ENCODE measurements around the gene SHC4.
A peak's percentile ranks its signal among the peaks of the same experiment; 100 is the strongest.

Gene SHC4, protein sequence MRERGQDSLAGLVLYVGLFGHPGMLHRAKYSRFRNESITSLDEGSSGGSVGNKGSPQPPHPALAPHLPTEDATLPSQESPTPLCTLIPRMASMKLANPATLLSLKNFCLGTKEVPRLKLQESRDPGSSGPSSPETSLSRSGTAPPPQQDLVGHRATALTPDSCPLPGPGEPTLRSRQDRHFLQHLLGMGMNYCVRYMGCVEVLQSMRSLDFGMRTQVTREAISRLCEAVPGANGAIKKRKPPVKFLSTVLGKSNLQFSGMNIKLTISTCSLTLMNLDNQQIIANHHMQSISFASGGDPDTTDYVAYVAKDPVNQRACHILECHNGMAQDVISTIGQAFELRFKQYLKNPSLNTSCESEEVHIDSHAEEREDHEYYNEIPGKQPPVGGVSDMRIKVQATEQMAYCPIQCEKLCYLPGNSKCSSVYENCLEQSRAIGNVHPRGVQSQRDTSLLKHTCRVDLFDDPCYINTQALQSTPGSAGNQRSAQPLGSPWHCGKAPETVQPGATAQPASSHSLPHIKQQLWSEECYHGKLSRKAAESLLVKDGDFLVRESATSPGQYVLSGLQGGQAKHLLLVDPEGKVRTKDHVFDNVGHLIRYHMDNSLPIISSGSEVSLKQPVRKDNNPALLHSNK

DNA sequence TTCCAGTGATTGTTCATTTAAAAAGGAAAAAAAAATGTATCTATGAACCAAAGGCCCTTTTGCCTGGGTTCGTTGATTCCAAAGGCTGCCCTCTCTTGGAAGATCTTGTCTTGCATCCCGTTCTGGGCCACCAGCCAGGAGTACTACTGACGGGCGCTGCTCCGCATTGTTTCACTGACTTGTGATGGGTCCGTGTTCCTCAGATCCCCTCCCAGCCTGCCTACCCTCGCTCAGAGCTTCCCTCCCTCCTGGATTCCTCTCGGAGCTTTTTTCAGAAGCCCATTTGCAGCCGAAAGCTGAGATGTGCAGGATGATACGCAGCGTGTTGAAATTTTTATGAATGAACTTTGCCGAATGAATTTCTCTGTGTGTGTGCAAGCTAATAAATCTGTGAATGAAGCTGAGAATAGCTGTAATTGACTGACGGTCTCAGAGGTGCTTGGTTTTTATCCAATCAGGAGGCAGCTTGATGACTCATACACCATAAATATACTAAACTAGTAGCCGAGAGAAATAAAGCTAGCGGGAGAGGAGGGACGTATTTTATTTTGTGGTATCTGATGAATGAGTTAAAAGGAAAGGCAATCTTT, at the start of gene SHC4:
Gene SHC4, minus strand, starts transcription at position 396 of the 590 bp plus-strand sequence. CDS start 904 bp downstream, outside the sequence.
- no peak for DNase-seq (ENCODE audit: low read depth in 2 of 3, low spot score in 2 of 3)

DNA sequence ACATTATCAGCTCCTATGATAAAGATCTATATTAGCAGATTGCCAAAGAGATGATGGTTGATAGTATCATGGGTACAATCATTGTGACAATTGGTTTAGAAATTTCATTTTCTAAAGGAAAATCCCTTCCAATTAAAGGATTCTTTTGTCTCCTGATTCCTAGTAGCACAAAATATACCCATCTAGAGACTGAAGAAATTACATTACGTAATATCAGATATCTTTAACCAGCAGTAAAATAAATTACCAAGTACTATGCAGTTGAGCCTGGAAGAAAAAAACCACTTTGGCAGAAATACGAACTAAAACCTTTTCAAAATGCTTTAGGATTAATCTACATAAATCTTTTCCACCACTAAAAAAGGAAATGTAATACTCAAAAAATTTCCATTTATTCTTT, 35.6 kb upstream of the SHC4 start:
- DNase-seq (ENCODE audit: low read depth in 2 of 3, low spot score in 2 of 3): no peak

- DNase-seq (ENCODE audit: low read depth in 2 of 3, low spot score in 2 of 3): no peak
Measured at GRCh38 chr15:48996276-48996675, 32.6 kb upstream of the SHC4 start.

DNA sequence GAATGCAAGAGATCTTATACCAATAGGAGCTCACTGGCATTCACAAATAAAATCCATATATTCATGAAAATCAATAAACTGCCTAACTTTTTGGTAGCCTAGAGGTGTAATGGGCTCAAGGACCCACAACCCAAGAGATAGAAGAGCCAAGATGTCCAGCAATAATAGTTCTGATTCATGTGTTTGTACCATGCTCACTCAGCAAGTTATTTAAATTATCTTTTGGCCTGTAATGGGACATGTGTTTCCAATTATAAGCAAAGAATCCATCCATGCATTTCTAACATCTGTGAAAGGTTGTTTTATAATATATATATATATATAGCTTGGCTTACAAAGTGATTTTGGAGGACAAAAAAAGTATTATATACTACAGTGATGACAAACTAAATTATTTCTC, 29.7 kb upstream of the SHC4 start:
- no peak for DNase-seq (ENCODE audit: low read depth in 2 of 3, low spot score in 2 of 3)

DNA sequence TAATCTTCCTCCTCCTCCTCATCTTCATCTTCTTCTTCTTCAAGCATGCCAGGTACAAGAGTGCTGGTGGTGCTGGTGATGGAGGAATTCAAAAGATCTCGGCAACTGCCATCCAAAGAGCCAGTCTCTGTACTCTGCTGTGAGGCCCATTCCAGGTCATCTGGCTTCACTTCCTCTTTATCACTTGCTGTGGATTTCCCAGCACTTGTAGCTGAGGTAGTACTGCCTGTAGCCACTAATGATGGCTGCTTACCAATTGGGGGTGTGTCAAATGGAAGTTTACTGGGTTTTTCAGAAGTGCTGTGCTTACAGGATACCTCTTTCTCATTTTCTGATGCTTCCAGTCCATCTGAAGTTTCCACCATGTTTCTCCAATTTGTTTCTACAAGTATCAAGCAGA, 28.8 kb upstream of the SHC4 start:
- DNase-seq (ENCODE audit: low read depth in 2 of 3, low spot score in 2 of 3): no peak

DNA sequence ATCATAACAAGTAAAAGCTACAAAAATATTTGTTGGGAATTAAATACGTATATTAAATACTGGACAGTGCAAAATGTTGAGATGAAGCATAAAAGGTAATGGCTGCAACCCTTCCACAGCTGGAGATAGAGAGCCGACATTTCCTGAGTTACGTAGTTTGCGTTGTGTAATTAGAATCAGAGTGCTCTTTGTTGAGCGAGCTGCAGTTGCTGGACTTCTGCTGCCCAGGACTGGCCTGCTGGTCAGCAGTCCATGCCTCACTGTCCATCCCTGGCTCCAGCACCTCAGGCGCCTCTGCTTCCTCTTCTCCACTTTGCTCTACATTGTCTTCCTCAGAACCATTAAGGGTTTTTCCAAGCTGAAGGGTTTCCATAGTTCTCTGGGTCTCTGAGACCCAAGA, 28.4 kb upstream of the SHC4 start:
- DNase-seq (ENCODE audit: low read depth in 2 of 3, low spot score in 2 of 3): no peak

- no peak for DNase-seq (ENCODE audit: low read depth in 2 of 3, low spot score in 2 of 3)
Measured at GRCh38 chr15:48989170-48989569, 25.5 kb upstream of the SHC4 start.

DNA sequence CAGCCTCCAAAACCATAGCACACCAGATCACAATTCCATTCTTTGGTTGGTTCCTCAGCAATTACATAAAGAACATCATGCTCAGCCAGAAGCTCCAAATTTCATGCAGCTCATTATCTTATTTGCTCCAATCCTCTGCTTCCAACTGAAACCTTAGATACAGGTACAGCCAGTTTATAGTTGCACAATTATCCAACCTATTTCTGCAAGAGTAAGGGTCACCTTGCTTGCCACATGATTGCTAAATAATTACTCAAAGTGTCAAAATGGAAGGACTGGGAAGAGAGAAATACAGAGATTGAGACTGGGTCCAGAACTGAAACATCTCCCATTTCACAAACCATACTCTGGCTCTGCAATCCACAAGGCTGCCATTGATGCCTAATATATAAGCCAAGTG, 23.4 kb upstream of the SHC4 start:
- no peak for DNase-seq (ENCODE audit: low read depth in 2 of 3, low spot score in 2 of 3)

GRCh38 chr15:48986240-48986639, 22.5 kb upstream of the SHC4 start:
- no peak for DNase-seq (ENCODE audit: low read depth in 2 of 3, low spot score in 2 of 3)

GRCh38 chr15:48985516-48985915, 21.8 kb upstream of the SHC4 start:
- DNase-seq (ENCODE audit: low read depth in 2 of 3, low spot score in 2 of 3): no peak

DNA sequence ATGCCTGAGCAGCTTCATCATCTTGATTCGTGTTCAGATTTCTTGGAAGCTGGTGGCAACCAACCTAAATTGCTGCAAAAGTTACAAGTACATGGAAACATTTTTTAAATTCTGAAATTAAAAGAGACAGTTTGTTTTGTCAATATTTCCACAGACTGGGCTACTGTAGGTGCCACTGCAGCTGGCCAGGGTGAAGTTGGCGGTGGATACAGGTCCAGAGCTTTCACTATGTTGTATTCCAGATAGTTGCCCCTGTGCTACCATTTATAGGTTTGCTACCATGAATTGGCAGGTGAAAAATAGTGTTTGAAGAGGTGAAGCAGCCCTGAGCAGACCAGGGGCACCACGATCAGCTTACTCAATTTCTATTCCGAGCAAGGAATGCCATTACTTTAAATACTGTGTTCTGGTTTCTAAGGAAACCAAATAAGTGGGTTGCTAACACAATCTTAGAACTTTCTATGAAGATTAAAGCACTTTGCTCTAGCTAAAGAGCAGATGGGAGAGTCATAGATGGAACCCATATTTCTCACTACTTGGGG, 21.2 kb upstream of the SHC4 start:
- DNase-seq (ENCODE audit: low read depth in 2 of 3, low spot score in 2 of 3): no peak

DNA sequence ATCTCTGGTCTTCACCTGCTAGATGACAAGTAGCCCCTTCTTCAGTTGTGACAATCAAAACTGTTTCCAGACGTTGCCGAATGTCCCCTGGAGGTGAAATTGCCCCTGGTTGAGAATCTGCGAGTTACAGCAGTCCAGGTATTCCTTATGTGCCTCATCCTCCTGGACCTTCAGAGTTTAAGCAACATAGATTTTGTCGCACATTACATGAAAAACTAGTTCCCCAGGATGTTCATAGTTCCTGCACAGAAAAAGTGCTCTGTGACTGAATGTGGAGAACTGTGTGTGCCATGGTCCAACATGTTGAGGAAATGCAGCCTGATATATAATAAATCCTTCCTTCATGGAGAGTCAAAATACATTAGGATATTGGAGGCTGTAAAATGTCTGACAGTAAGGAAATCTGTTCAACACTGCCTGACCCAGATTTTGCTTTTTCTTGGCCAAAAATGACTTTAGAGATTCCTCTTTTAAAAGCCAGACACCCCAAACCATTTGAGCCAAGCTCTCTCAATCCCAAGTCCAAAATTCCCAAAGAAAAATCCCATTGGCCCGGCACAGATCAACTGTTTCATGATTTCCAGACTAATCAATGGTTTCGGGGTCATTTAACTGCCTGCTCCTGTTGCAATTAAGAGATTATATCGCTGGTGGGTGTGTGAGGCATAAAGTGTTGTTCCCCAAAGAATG, 20.4 kb upstream of the SHC4 start:
- no peak for DNase-seq (ENCODE audit: low read depth in 2 of 3, low spot score in 2 of 3)

GRCh38 chr15:48983300-48983699, 19.6 kb upstream of the SHC4 start:
- no peak for DNase-seq (ENCODE audit: low read depth in 2 of 3, low spot score in 2 of 3)

- DNase-seq (ENCODE audit: low read depth in 2 of 3, low spot score in 2 of 3): no peak
Measured at GRCh38 chr15:48981941-48982340, 18.2 kb upstream of the SHC4 start.

DNA sequence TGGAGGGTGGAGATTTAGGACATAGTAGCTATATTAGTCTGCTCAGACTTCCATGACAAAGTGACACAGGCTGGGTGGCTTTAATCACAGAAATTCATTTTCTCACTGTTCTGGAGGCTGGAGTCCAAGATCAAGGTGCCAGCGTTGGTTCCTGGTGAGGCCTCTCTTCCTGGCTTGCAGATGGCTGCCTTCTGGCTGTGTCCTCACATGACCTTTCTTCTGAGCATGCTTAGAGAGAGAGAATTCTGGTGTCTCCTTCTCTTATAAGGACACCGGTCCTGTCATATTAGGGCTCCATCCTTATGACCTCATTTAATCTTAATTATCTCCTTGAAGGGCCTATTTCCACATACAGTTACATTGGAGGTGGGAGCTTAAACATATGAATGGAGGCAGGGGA, 14.9 kb upstream of the SHC4 start:
- no peak for DNase-seq (ENCODE audit: low read depth in 2 of 3, low spot score in 2 of 3)

DNA sequence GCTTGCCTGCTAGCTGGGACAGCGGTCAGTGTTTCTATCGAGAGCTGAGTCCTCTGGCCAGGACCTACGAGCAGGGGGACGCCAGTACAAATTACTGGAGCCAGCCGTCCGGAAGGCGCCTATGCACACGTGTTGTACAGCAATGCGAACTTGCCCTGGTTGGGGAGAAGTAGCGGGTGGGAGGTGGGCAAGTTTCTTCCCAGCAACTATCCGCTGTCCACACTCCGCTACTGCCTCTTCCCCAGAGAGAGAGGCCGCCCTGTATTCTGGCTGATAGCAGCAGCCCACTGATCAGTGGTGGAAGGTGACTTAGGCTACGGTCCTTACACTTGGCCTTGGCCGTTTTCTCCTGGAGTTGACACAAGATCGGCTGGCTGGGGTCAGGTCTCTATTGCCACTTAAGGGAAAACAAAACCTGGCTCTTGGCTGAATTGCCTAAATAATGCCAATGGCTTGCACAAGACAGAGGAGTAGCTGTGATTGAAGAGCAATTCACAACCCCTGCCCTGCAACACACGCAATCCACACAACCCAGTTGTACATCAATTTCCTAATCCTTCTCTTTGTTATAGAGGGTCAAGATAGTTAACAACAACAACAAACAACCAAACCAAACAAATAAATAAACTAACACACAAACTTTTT, 12.8 kb upstream of the SHC4 start:
- no peak for DNase-seq (ENCODE audit: low read depth in 2 of 3, low spot score in 2 of 3)

DNA sequence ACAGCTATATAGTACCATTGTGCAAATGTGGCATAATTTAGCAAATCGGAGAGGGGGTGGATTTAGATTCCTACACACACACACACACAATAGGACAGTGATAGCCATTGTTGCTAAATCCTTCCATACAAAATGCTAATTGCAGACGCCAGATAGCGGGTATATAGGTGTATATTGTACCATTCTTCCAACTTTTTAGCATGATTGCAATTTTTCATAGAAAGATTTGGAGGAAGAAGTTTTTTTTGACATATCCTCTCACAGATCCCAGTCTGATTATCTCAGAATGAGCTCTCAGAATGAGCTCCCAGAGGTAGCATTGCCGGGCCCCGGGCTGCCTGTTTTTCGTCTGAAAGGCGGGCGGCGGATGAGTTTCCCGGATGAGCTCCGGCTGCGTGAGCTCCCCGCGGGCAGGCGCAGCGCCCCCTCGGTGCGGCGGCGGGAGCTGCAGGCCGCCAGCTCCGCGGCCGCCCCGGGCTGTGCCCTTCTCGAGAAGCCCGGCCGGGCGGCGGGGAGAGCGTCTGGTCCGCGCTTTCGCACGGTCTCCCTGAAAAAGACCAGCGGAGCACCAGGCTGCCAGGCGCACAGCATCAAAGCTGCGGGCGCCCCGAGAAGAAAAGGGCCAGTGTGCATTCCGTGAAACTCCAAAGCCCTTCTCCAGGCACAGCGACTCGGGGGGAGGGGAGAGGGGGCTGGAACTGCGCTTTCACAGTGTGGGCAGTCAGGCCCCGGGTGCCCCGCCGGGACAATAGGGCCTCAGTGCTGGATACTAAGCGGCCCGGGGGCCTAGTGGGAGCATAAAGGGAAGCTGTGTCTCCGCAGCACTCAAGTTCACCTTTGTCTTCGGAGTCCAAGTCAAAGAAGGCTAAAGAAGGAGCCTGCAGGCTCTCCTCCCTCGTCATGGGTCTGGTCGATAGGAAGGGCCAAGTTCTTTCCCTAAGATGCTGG, 12.0 kb upstream of the SHC4 start:
- peak; percentile 51 to 63 (median 60) for DNase-seq (ENCODE audit: low read depth in 2 of 3, low spot score in 2 of 3)

- DNase-seq (ENCODE audit: low read depth in 2 of 3, low spot score in 2 of 3): no peak
Measured at GRCh38 chr15:48974882-48975281, 11.2 kb upstream of the SHC4 start.

- no peak for DNase-seq (ENCODE audit: low read depth in 2 of 3, low spot score in 2 of 3)
Measured at GRCh38 chr15:48972750-48973503, 9.2 kb upstream of the SHC4 start.
